Endothelial cell of umbilical vein (primary cell): ENCODE measurements around the gene TP53AIP1. TPM values are rescaled to one million over a fixed set of nuclear protein-coding genes. Genes with fewer than 3 reads are reported as not detected.

Experiments
- BruUV-seq: library from RNA; stranded (reverse); fragments of 400-500 nt; replicated peaks from 2 replicates; lab custom pipeline; 2021; lab: Mats Ljungman, UMichigan
- CTCF ChIA-PET: fragments of 300-600, 350-600 bp; sonication (Branson Sonifier 250); formaldehyde crosslinking; loops from one replicate; lab custom pipeline; 2021; ENCODE audit warnings: antibody characterized with exemption, inconsistent platforms; lab: Charles Lee
- POLR2A ChIA-PET: fragments of 300-600, 350-600 bp; sonication (Branson Sonifier 250); formaldehyde crosslinking; loops from one replicate; lab custom pipeline; 2021; ENCODE audit warnings: antibody characterized with exemption, inconsistent platforms; lab: Charles Lee
- DNase-seq: peaks from one replicate; pipeline ENCODE4 v3.0.0-alpha.2; 2011; ENCODE audit warnings: low read depth, low spot score
- FAIRE-seq: peaks from 2 replicates; lab custom pipeline; 2011; peaks lifted over from hg19 to GRCh38; lab: Jason Lieb, UNC
- H2AFZ ChIP-seq: 2 replicates; pipeline ENCODE4 v1.6.0; 2012; ENCODE audit warnings: low read depth, low read length, control low read depth, inconsistent platforms
- H3K27ac ChIP-seq: 2 replicates; pipeline ENCODE4 v1.5.1; 2011; ENCODE audit warnings: low read depth, mild to moderate bottlenecking, control low read depth, low read length, moderate library complexity; ENCODE audit not compliant: insufficient read depth
- H3K27me3 ChIP-seq, 2 experiments: 2 replicates each; pipeline versions ENCODE4 v1.6.0 to v1.6.1; 2011; ENCODE audit warnings: low read length in 2 of 2, mixed read lengths in 1 of 2; ENCODE audit not compliant: control insufficient read depth in 2 of 2, insufficient read depth in 2 of 2
- H3K36me3 ChIP-seq, 2 experiments: 2 replicates in 1 of 2; 3 replicates in 1 of 2; pipeline ENCODE4 v1.5.1; 2011; ENCODE audit warnings: low read length in 2 of 2, mild to moderate bottlenecking in 1 of 2, moderate library complexity in 1 of 2; ENCODE audit not compliant: control insufficient read depth in 2 of 2, insufficient read depth in 2 of 2; ENCODE audit errors: extremely low read depth in 1 of 2
- H3K4me1 ChIP-seq: 3 replicates; pipeline ENCODE4 v1.5.1; 2011; ENCODE audit warnings: mild to moderate bottlenecking, low read length; ENCODE audit not compliant: control insufficient read depth, insufficient read depth; ENCODE audit errors: extremely low read depth
- H3K4me2 ChIP-seq: 2 replicates; pipeline ENCODE4 v1.6.1; 2011; ENCODE audit warnings: low read length, control low read depth, mixed read lengths; ENCODE audit not compliant: insufficient read depth
- H3K4me3 ChIP-seq, 3 experiments: fragments of 200-600 bp in 1 of 3; sonication (generic), shearing (Covaris generic) in 1 of 3; replicated peaks in 1 of 3; 2 replicates each; pipeline ENCODE4 v1.5.1; 2011 to 2016; ENCODE audit warnings: control low read depth in 3 of 3, low read length in 3 of 3, mild to moderate bottlenecking in 2 of 3, inconsistent platforms in 1 of 3, low read depth in 1 of 3, moderate library complexity in 1 of 3; ENCODE audit not compliant: insufficient read depth in 1 of 3
- H3K79me2 ChIP-seq: 2 replicates; pipeline ENCODE4 v1.6.0; 2012; ENCODE audit warnings: low read length, inconsistent platforms; ENCODE audit not compliant: control insufficient read depth, insufficient read depth
- H3K9ac ChIP-seq: replicated peaks from 2 replicates; pipeline ENCODE3; 2011; ENCODE audit warnings: low read length, control low read depth; ENCODE audit not compliant: insufficient read depth; ENCODE audit errors: extremely low read depth
- H3K9me1 ChIP-seq: replicated peaks from 3 replicates; pipeline ENCODE4 v1.6.0; 2011; ENCODE audit warnings: mild to moderate bottlenecking, low read length; ENCODE audit not compliant: control insufficient read depth, insufficient read depth; ENCODE audit errors: extremely low read depth
- H3K9me3 ChIP-seq: replicated peaks from 2 replicates; pipeline ENCODE4 v1.5.1; 2012; ENCODE audit warnings: low read length, inconsistent platforms; ENCODE audit not compliant: control insufficient read depth, insufficient read depth
- H4K20me1 ChIP-seq: replicated peaks from 2 replicates; pipeline ENCODE3; 2011; ENCODE audit warnings: mild to moderate bottlenecking, low read length; ENCODE audit not compliant: control insufficient read depth, insufficient read depth; ENCODE audit errors: extremely low read depth
- CTCF ChIP-seq, 2 donors: IDR thresholded peaks; 1 replicate in 1 of 2; 2 replicates in 1 of 2; pipeline ENCODE4 v1.5.1; 2011; ENCODE audit warnings: low read length in 2 of 2, mild to moderate bottlenecking in 2 of 2, moderate library complexity in 2 of 2, control low read depth in 1 of 2, inconsistent platforms in 1 of 2, low read depth in 1 of 2; ENCODE audit not compliant: insufficient read depth in 1 of 2; ENCODE audit errors: extremely low read depth in 1 of 2
- EZH2 ChIP-seq: IDR thresholded peaks from 2 replicates; pipeline ENCODE4 v1.6.1; 2012; ENCODE audit warnings: borderline replicate concordance, low read depth, mild to moderate bottlenecking, moderate library complexity, low read length, inconsistent platforms; ENCODE audit not compliant: severe bottlenecking
- FOS ChIP-seq: IDR thresholded peaks from 2 replicates; pipeline ENCODE4 v1.6.1; 2011; ENCODE audit warnings: mild to moderate bottlenecking, low read length, moderate library complexity, borderline replicate concordance; ENCODE audit not compliant: insufficient read depth
- GATA2 ChIP-seq: IDR thresholded peaks from 2 replicates; pipeline ENCODE4 v1.7.0; 2011; ENCODE audit warnings: low read depth, mild to moderate bottlenecking, moderate library complexity, mixed read lengths, low read length; ENCODE audit not compliant: insufficient read length, insufficient read depth
- JUN ChIP-seq: IDR thresholded peaks from 2 replicates; pipeline ENCODE4 v1.6.1; 2011; ENCODE audit warnings: borderline replicate concordance, low read depth; ENCODE audit not compliant: insufficient read length, insufficient read depth
- MAX ChIP-seq: IDR thresholded peaks from 2 replicates; pipeline ENCODE4 v1.6.1; 2011; ENCODE audit not compliant: insufficient read depth, insufficient read length
- MYC ChIP-seq: IDR thresholded peaks from one replicate; pipeline ENCODE4 v1.6.1; 2011; ENCODE audit warnings: mild to moderate bottlenecking, low read depth, low read length
- POLR2A ChIP-seq: IDR thresholded peaks from 2 replicates; pipeline ENCODE4 v1.6.1; 2012; ENCODE audit warnings: low read depth, mild to moderate bottlenecking, control low read depth, low read length
- POLR2AphosphoS5 ChIP-seq: IDR thresholded peaks from 2 replicates; pipeline ENCODE4 v1.6.1; 2012; ENCODE audit warnings: low read depth, mild to moderate bottlenecking, control low read depth, low read length, moderate library complexity; ENCODE audit not compliant: insufficient read depth
- dilution Hi-C: fragments of 300-500 bp; cut with MboI; formaldehyde crosslinking; loops from one replicate; pipeline ENCODE4 v1.15.0; 2019; ENCODE audit warnings: low sequenced_read_pairs; ENCODE audit not compliant: extremely low pct_ligation_motif_present
- intact Hi-C: fragments of 100-400 bp; cut with micrococcal nuclease; formaldehyde crosslinking; loops from one replicate; pipeline ENCODE4 v1.10.0; 2022
- polyA plus RNA-seq, 4 experiments: library from polyadenylated mRNA; depleted of rRNA in 3 of 4; stranded (reverse) in 3 of 4; unstranded in 1 of 4; fragments of >200 nt; gene quantifications; 2 replicates each; pipeline versions ENCODE4 v1.2.1 to v1.2.3, GENCODE V29; 2011 to 2012; ENCODE audit warnings: missing spikeins in 1 of 4
- total RNA-seq: library from RNA; stranded (reverse); gene quantifications from 2 replicates; pipeline ENCODE4 v1.2.3, GENCODE V29; 2021

TP53AIP1 gene
- total and polyA plus RNA-seq, 2 donors (not counting 3 experiments of a cell fraction or from before 2014, with no cell fraction given), result not detected

GRCh38 chr11:128906185-128907050 is 36.3 kb downstream of the TP53AIP1 start:
- DNase-seq, result no peak
- no peaks in the 10 kb centered on the region for H3K79me2 ChIP-seq
- H3K9me1 ChIP-seq, result no peaks in the 10 kb centered on the region
- POLR2A ChIA-PET, result no interaction called here
- H3K4me3 ChIP-seq, result no peak overlapping the region
- H3K4me1 ChIP-seq, result peaks cover 17% of the 10 kb centered on the region
- CTCF ChIA-PET, result interaction anchor here (0.5 to 10.7 kb wide), 11 partner anchors 9 to 749 kb away, joined by 3 to 141 read pairs (median 4); partner anchors contain the start of gene KCNJ5
- no peaks in the 10 kb centered on the region for H3K36me3 ChIP-seq
- TF ChIP-seq MAX (no peak), MYC (no peak), POLR2A (no peak), GATA2 (no peak), FOS (no peak), CTCF (IDR thresholded peaks at IDR 0.05; ENCODE audit: extremely low read depth in 1 of 2, insufficient read depth in 1 of 2, low read depth in 1 of 2, low read length in 2 of 2) (no peak), JUN (no peak), POLR2AphosphoS5 (no peak), EZH2 (no peak)
- no peaks in the 10 kb centered on the region for H3K9me3 ChIP-seq
- H4K20me1 ChIP-seq, result no peaks in the 10 kb centered on the region
- peaks cover 18 to 21% of the 10 kb centered on the region in 2 experiments for H3K27me3 ChIP-seq
- dilution Hi-C loops (no loop called here), intact Hi-C loops (loop anchor here (1.0 kb wide), 1 partner anchor 16 kb away; no protein-coding TSS in a partner anchor)
- no TSS peak for BruUV-seq
- no peak overlapping the region for H2AFZ ChIP-seq
- H3K9ac ChIP-seq, result no peak overlapping the region
- no peak overlapping the region for H3K27ac ChIP-seq
- H3K4me2 ChIP-seq, result no peak overlapping the region
- no peak for FAIRE-seq
